Smooth muscle cell (in vitro differentiated cells): ENCODE results near the gene VGLL4. TPM values are rescaled to one million over a fixed set of nuclear protein-coding genes. Genes with fewer than 3 reads are reported as not detected.

ENCODE experiments used
- DNase-seq: peaks from one replicate; lab custom pipeline; 2025; ENCODE audit not compliant: unreplicated experiment; lab: John Stamatoyannopoulos, UW
- H2AFZ ChIP-seq: fragments of 200-600 bp; sonication (generic); 2 replicates; pipeline ENCODE4 v1.6.0; 2016; ENCODE audit warnings: antibody characterized with exemption, low read depth, mild to moderate bottlenecking
- H3F3A ChIP-seq: fragments of 200-600 bp; sonication (generic); 2 replicates; pipeline ENCODE4 v1.6.0; 2017; ENCODE audit warnings: antibody characterized with exemption, low read depth
- H3K27ac ChIP-seq: fragments of 200-600 bp; sonication (generic); 2 replicates; pipeline ENCODE4 v1.5.1; 2016; ENCODE audit warnings: low read depth, mild to moderate bottlenecking
- H3K27me3 ChIP-seq: fragments of 200-600 bp; sonication (generic); 2 replicates; pipeline ENCODE4 v1.6.1; 2016; ENCODE audit warnings: low read depth, mild to moderate bottlenecking
- H3K36me3 ChIP-seq: fragments of 200-600 bp; sonication (generic); 2 replicates; pipeline ENCODE4 v1.5.1; 2016; ENCODE audit warnings: low read depth
- H3K4me1 ChIP-seq: fragments of 200-600 bp; sonication (generic); 2 replicates; pipeline ENCODE4 v1.5.1; 2016; ENCODE audit warnings: low read depth
- H3K4me2 ChIP-seq: fragments of 200-600 bp; sonication (generic); 2 replicates; pipeline ENCODE4 v1.6.0; 2016; ENCODE audit warnings: mild to moderate bottlenecking
- H3K4me3 ChIP-seq: fragments of 200-600 bp; sonication (generic); 2 replicates; pipeline ENCODE4 v1.5.1; 2016; ENCODE audit warnings: mild to moderate bottlenecking
- H3K79me2 ChIP-seq: fragments of 200-600 bp; sonication (generic); 2 replicates; pipeline ENCODE4 v1.6.0; 2016; ENCODE audit warnings: low read depth, mild to moderate bottlenecking
- H3K9ac ChIP-seq: fragments of 200-600 bp; sonication (generic); 2 replicates; pipeline ENCODE4 v1.6.0; 2016; ENCODE audit warnings: low read depth
- H3K9me3 ChIP-seq: fragments of 200-600 bp; sonication (generic); replicated peaks from 2 replicates; pipeline ENCODE4 v1.5.1; 2016; ENCODE audit warnings: low read depth
- H4K20me1 ChIP-seq: fragments of 200-600 bp; sonication (generic); 2 replicates; pipeline ENCODE4 v1.6.0; 2016; ENCODE audit warnings: low read depth
- CTCF ChIP-seq: fragments of 200-600 bp; sonication (generic); IDR thresholded peaks from 2 replicates; pipeline ENCODE4 v1.5.1; 2017; ENCODE audit warnings: borderline replicate concordance, mild to moderate bottlenecking, antibody characterized with exemption; ENCODE audit not compliant: insufficient read depth, poor library complexity, severe bottlenecking
- WGBS: methylation state at CpG from one replicate; pipeline ENCODE4 v1.1.7; 2016; ENCODE audit warnings: low lambda C conversion rate; 5-methylcytosine and 5-hydroxymethylcytosine counted together
- polyA plus RNA-seq: library from polyadenylated mRNA; unstranded; fragments of >200 nt; fragmentation: Nextera tagmentation; extraction: Ambion mirVana; gene quantifications from 2 replicates; pipeline ENCODE4 v1.2.1, GENCODE V29; 2016
- total RNA-seq: library from RNA; depleted of rRNA; stranded (reverse); fragments of >200 nt; gene quantifications from 2 replicates; pipeline ENCODE4 v1.2.3, GENCODE V29; 2014

VGLL4 gene
- total and polyA plus RNA-seq, 2 experiments from 2014 or later, result 72.0 to 109 TPM

GRCh38 chr3:11626084-11626463 lies 17.6 kb downstream of the VGLL4 start:
- H3K9me3 ChIP-seq, result no peaks in the 10 kb centered on the region
- no peak for DNase-seq
- peak overlapping the region; percentile 2 for H3K4me2 ChIP-seq
- H3K27ac ChIP-seq, result peak overlapping the region; percentile 82
- H3F3A ChIP-seq, result peaks cover 6% of the 10 kb centered on the region
- H3K4me1 ChIP-seq, result peaks cover 5% of the 10 kb centered on the region
- no peak for TF ChIP-seq CTCF
- H3K36me3 ChIP-seq, result no peaks in the 10 kb centered on the region
- H4K20me1 ChIP-seq, result peaks cover 100% of the 10 kb centered on the region
- no peak overlapping the region for H2AFZ ChIP-seq
- no peaks in the 10 kb centered on the region for H3K27me3 ChIP-seq
- H3K9ac ChIP-seq, result no peak overlapping the region
- H3K79me2 ChIP-seq, result peaks cover 100% of the 10 kb centered on the region
- WGBS, result 74% methylated on average over 2 of the region's 2 CpGs
- H3K4me3 ChIP-seq, result no peak overlapping the region

GRCh38 chr3:11625376-11626083 lies 18.2 kb downstream of the VGLL4 start:
- no peak overlapping the region for H2AFZ ChIP-seq
- no peaks in the 10 kb centered on the region for H3K9me3 ChIP-seq
- TF ChIP-seq CTCF, result no peak
- H3K4me3 ChIP-seq, result no peak overlapping the region
- WGBS, result 89% methylated on average over 5 of the region's 5 CpGs
- peak overlapping the region; percentile 82 for H3K27ac ChIP-seq
- H3K4me2 ChIP-seq, result peak overlapping the region; percentile 2
- H3K4me1 ChIP-seq, result peaks cover 5% of the 10 kb centered on the region
- H3K79me2 ChIP-seq, result peaks cover 100% of the 10 kb centered on the region
- no peak for DNase-seq
- H3K36me3 ChIP-seq, result no peaks in the 10 kb centered on the region
- peaks cover 4% of the 10 kb centered on the region for H3F3A ChIP-seq
- no peak overlapping the region for H3K9ac ChIP-seq
- H3K27me3 ChIP-seq, result no peaks in the 10 kb centered on the region
- H4K20me1 ChIP-seq, result peaks cover 100% of the 10 kb centered on the region

- no peaks in the 10 kb centered on the region for H3K36me3 ChIP-seq
- no peak for DNase-seq
- H3K4me1 ChIP-seq, result peaks cover 1% of the 10 kb centered on the region
- H3K27me3 ChIP-seq, result no peaks in the 10 kb centered on the region
- no peak for TF ChIP-seq CTCF
- WGBS, result 76% methylated on average over 7 of the region's 7 CpGs
- H3K27ac ChIP-seq, result peak overlapping the region; percentile 82
- no peaks in the 10 kb centered on the region for H3F3A ChIP-seq
- peak overlapping the region; percentile 39 for H3K9ac ChIP-seq
- peak overlapping the region; percentile 13 for H3K4me2 ChIP-seq
- H4K20me1 ChIP-seq, result peaks cover 100% of the 10 kb centered on the region
- H3K4me3 ChIP-seq, result no peak overlapping the region
- H2AFZ ChIP-seq, result no peak overlapping the region
- no peaks in the 10 kb centered on the region for H3K9me3 ChIP-seq
- H3K79me2 ChIP-seq, result peaks cover 100% of the 10 kb centered on the region
These were observed 18.9 kb downstream of the VGLL4 start for GRCh38 chr3:11624704-11625375.
